ENCODE data around the gene SPDYE16.
A peak's percentile ranks its signal among the peaks of the same experiment; 100 is the strongest.
"Not testable (repeated sequence)": the region's sequence is repeated elsewhere in the genome, so short reads cannot be mapped to it uniquely, and the experiment has no call there.

The SPDYE16 gene

GRCh38 chr7:76559685-76560084, 16.6 kb upstream of the SPDYE16 start:
- POLR2A ChIA-PET; DNase-seq (ENCODE audit: extremely low spot score); CTCF ChIA-PET: not testable (repeated sequence)

- CTCF ChIA-PET; POLR2A ChIA-PET; DNase-seq (ENCODE audit: extremely low spot score): not testable (repeated sequence)
These were observed 8.9 kb upstream of the SPDYE16 start for GRCh38 chr7:76551992-76552391.

DNA sequence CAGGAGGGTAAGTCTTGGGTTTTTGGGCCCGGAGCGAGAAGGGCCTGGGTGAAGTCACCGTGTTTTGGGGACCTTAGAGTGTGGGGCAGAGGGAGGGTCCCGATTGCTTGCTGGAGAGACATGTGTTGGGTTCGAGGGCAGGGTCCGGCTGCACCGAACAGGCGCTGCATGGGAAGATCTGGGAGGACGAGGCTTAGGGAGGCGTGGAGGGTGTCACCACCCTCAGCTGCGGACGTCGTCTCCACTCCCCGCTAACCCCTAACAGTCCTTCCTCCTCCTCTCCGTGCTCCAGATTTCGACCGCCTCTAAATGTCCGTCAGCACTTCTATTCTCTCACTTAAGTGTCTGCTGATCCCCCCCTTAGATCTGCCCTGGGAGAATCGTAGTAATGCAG, 6.8 kb upstream of the SPDYE16 start:
- DNase-seq (ENCODE audit: extremely low spot score); CTCF ChIA-PET; POLR2A ChIA-PET: not testable (repeated sequence)

- DNase-seq (ENCODE audit: extremely low spot score) = peak; percentile 72
- CTCF ChIA-PET = not testable (repeated sequence)
- POLR2A ChIA-PET = interaction anchor here (0.8 kb wide), 1 partner anchor 573 kb away, joined by 3 read pairs; the partner anchor contains the start of gene CCDC146
- peak; percentile 64; the same call in 1 of the 2 replicates for TF ChIP-seq L3MBTL2 (conservative IDR thresholded peaks at IDR 0.05)
These were observed 6.1 kb upstream of the SPDYE16 start for GRCh38 chr7:76549025-76549854.

- POLR2A ChIA-PET; CTCF ChIA-PET; DNase-seq (ENCODE audit: extremely low spot score): not testable (repeated sequence)
These were observed 11.5 kb downstream of the SPDYE16 start for GRCh38 chr7:76531643-76532042.

GRCh38 chr7:76526183-76526582, 16.9 kb downstream of the SPDYE16 start:
- CTCF ChIA-PET, POLR2A ChIA-PET: not testable (repeated sequence)

GRCh38 chr7:76516932-76517331, 26.2 kb downstream of the SPDYE16 start:
- DNase-seq (ENCODE audit: extremely low spot score); POLR2A ChIA-PET; CTCF ChIA-PET: not testable (repeated sequence)

More at GRCh38 chr7:76526183-76526582, 16.9 kb downstream of the SPDYE16 start:
- DNase-seq (ENCODE audit: extremely low spot score) = not testable (repeated sequence)

DNA sequence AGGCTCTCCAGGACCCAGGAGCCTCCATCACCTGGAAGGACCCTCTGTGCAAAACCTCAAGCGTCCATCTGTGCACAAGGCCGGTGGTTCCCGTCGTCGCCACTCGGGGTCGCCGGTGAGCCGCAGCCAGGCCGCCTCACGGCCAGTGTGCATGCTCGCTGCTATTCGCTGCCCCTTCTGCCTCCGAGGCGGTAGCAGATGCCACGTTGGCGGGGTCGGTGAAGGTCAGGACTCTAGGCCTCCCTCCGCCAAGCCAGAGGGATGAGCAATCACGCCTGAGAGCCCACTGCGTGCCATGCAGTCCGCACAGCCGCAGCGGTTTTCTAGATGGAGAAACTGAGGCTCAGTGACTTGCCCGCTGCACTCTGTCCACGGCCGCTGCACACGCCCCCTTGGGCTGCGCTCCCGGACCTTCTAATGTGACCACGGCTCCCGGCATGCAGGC, 27.1 kb downstream of the SPDYE16 start:
- CTCF ChIA-PET = no interaction called here
- POLR2A ChIA-PET = no interaction called here
- DNase-seq (ENCODE audit: extremely low spot score) = no peak
- TF ChIP-seq HDGF (IDR thresholded peaks at IDR 0.05; ENCODE audit: borderline replicate concordance) (no peak), ZNF384 (IDR thresholded peaks at IDR 0.05) (no peak), TARDBP (IDR thresholded peaks at IDR 0.05) (no peak), FOXM1 (IDR thresholded peaks at IDR 0.05; ENCODE audit: borderline replicate concordance) (no peak), SP1 (IDR thresholded peaks at IDR 0.05) (no peak), NFRKB (IDR thresholded peaks at IDR 0.05) (no peak), FOXK2 (IDR thresholded peaks at IDR 0.05) (no peak), FOXA1 (IDR thresholded peaks at IDR 0.05) (no peak), SUZ12 (IDR thresholded peaks at IDR 0.05) (no peak), PKNOX1 (IDR thresholded peaks at IDR 0.05) (no peak), L3MBTL2 (conservative IDR thresholded peaks at IDR 0.05) (no peak), ELF4 (IDR thresholded peaks at IDR 0.05) (no peak), ARNT (IDR thresholded peaks at IDR 0.05) (no peak), CTBP1 (IDR thresholded peaks at IDR 0.05; ENCODE audit: borderline replicate concordance) (no peak), BHLHE40 (IDR thresholded peaks at IDR 0.05; ENCODE audit: borderline replicate concordance) (no peak), LEF1 (IDR thresholded peaks at IDR 0.05; ENCODE audit: borderline replicate concordance) (no peak)

GRCh38 chr7:76514926-76515771, 27.9 kb downstream of the SPDYE16 start:
- no peak for TF ChIP-seq FOXM1 (IDR thresholded peaks at IDR 0.05; ENCODE audit: borderline replicate concordance)
- no peak for TF ChIP-seq SP1 (IDR thresholded peaks at IDR 0.05)
- TF ChIP-seq ELF4 (IDR thresholded peaks at IDR 0.05) = no peak
- no peak for TF ChIP-seq ZNF384 (IDR thresholded peaks at IDR 0.05)
- no peak for TF ChIP-seq TARDBP (IDR thresholded peaks at IDR 0.05)
- no peak for TF ChIP-seq LEF1 (IDR thresholded peaks at IDR 0.05; ENCODE audit: borderline replicate concordance)
- TF ChIP-seq HDGF (IDR thresholded peaks at IDR 0.05; ENCODE audit: borderline replicate concordance) = no peak
- TF ChIP-seq CTBP1 (IDR thresholded peaks at IDR 0.05; ENCODE audit: borderline replicate concordance) = no peak
- no peak for TF ChIP-seq ARNT (IDR thresholded peaks at IDR 0.05)
- no peak for TF ChIP-seq FOXK2 (IDR thresholded peaks at IDR 0.05)
- no peak for TF ChIP-seq FOXA1 (IDR thresholded peaks at IDR 0.05)
- TF ChIP-seq SUZ12 (IDR thresholded peaks at IDR 0.05) = no peak
- no peak for TF ChIP-seq L3MBTL2 (conservative IDR thresholded peaks at IDR 0.05)
- TF ChIP-seq NFRKB (IDR thresholded peaks at IDR 0.05) = no peak
- TF ChIP-seq BHLHE40 (IDR thresholded peaks at IDR 0.05; ENCODE audit: borderline replicate concordance) = no peak
- no peak for TF ChIP-seq PKNOX1 (IDR thresholded peaks at IDR 0.05)
- CTCF ChIA-PET = no interaction called here
- DNase-seq (ENCODE audit: extremely low spot score) = peak; percentile 2
- POLR2A ChIA-PET = interaction anchor here (0.8 kb wide), 1 partner anchor 10 kb away, joined by 3 read pairs; no protein-coding TSS in a partner anchor

All from HEK293T (cell line).